Measurements from ENCODE around the gene EPB41.
A peak's percentile ranks its signal among the peaks of the same experiment; 100 is the strongest.

Gene EPB41

DNA sequence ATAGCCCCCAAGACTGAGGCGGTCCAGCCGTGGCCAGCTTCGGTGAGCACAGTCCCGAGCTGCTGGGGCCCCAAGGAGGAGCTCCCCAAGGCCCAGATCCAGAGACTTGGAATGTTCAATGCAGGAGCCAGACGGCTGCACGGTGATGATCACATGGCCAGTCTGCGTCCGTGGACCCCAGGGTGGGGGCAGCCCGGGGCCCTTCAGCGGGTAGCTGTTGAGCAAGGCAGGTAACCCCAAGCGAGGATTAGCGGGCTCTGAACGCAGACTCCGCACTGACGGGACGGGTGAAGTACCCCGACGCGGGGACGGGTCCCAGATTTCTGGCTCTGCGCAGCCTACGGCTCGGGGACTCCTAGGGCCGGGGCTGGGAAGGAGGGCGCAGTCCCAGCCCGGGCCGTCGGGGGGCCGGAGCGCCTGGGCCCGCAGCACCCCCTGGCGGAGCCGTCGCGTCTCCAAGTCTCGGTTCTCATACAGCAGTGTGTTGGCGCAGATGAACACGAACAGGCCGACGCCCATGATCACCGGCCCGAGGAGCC lies 206.6 kb downstream of the EPB41 start:
- Histone ChIP-seq H3K36me3 (ENCODE audit: control insufficient read depth in 2 of 2, insufficient read depth in 1 of 2, low read length in 2 of 2) (peaks cover 2 to 24% of the 10 kb centered on the region in 2 experiments; a peak in 2 of 3 replicates), H3K27ac (ENCODE audit: extremely low read depth, low read depth, low read length) (no peak overlapping the region), H3K4me1 (ENCODE audit: control insufficient read depth, insufficient read depth, low read length) (no peaks in the 10 kb centered on the region), H3K4me3 (ENCODE audit: low read depth, low read length) (no peak overlapping the region), H3K9me3 (ENCODE audit: control insufficient read depth, insufficient read depth, low read depth, low read length) (no peaks in the 10 kb centered on the region)
- ChIA-PET CTCF (interaction anchor here (0.6 to 1.1 kb wide), 2 partner anchors 9 kb away, joined by 3 read pairs; no protein-coding TSS in a partner anchor), POLR2A (interaction anchor here (1.6 to 2.1 kb wide), 2 partner anchors 8 to 61 kb away, joined by 4 to 12 read pairs; partner anchors contain the start of gene SRSF4)
- TF ChIP-seq OSR2 (tag by site-specific recombination; IDR thresholded peaks at IDR 0.05) (no peak), SCRT2 (tag by site-specific recombination; IDR thresholded peaks at IDR 0.05) (no peak), ZFP37 (tag by site-specific recombination; IDR thresholded peaks at IDR 0.05) (no peak), ZNF404 (tag by site-specific recombination; IDR thresholded peaks at IDR 0.05) (no peak), ZSCAN30 (tag by site-specific recombination; IDR thresholded peaks at IDR 0.05) (no peak), ZNF16 (tag by site-specific recombination; IDR thresholded peaks at IDR 0.05; ENCODE audit: low read depth) (no peak), ZNF560 (tag by site-specific recombination; IDR thresholded peaks at IDR 0.05; ENCODE audit: borderline replicate concordance) (no peak), ZNF791 (tag by site-specific recombination; IDR thresholded peaks at IDR 0.05) (no peak), ZNF658 (tag by site-specific recombination; IDR thresholded peaks at IDR 0.05) (no peak), ZNF555 (tag by site-specific recombination; conservative IDR thresholded peaks at IDR 0.05) (no peak), SP3 (tag by site-specific recombination; IDR thresholded peaks at IDR 0.05) (no peak)
- TF ChIP-seq, protein P1, sequence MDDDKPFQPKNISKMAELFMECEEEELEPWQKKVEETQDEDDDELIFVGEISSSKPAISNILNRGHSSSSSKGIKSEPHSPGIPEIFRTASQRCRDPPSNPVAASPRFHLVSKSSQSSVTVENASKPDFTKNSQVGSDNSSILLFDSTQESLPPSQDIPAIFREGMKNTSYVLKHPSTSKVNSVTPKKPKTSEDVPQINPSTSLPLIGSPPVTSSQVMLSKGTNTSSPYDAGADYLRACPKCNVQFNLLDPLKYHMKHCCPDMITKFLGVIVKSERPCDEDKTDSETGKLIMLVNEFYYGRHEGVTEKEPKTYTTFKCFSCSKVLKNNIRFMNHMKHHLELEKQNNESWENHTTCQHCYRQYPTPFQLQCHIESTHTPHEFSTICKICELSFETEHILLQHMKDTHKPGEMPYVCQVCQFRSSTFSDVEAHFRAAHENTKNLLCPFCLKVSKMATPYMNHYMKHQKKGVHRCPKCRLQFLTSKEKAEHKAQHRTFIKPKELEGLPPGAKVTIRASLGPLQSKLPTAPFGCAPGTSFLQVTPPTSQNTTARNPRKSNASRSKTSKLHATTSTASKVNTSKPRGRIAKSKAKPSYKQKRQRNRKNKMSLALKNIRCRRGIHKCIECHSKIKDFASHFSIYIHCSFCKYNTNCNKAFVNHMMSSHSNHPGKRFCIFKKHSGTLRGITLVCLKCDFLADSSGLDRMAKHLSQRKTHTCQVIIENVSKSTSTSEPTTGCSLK (tag by site-specific recombination; IDR thresholded peaks at IDR 0.05): no peak
- TF ChIP-seq, protein P2, sequence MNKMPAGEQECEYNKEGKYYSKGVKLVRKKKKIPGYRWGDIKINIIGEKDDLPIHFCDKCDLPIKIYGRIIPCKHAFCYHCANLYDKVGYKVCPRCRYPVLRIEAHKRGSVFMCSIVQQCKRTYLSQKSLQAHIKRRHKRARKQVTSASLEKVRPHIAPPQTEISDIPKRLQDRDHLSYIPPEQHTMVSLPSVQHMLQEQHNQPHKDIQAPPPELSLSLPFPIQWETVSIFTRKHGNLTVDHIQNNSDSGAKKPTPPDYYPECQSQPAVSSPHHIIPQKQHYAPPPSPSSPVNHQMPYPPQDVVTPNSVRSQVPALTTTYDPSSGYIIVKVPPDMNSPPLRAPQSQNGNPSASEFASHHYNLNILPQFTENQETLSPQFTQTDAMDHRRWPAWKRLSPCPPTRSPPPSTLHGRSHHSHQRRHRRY (tag by site-specific recombination; IDR thresholded peaks at IDR 0.05): no peak
- TF ChIP-seq, protein P3, sequence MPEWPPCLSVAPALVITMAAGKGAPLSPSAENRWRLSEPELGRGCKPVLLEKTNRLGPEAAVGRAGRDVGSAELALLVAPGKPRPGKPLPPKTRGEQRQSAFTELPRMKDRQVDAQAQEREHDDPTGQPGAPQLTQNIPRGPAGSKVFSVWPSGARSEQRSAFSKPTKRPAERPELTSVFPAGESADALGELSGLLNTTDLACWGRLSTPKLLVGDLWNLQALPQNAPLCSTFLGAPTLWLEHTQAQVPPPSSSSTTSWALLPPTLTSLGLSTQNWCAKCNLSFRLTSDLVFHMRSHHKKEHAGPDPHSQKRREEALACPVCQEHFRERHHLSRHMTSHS (tag by site-specific recombination; IDR thresholded peaks at IDR 0.05): no peak

DNA sequence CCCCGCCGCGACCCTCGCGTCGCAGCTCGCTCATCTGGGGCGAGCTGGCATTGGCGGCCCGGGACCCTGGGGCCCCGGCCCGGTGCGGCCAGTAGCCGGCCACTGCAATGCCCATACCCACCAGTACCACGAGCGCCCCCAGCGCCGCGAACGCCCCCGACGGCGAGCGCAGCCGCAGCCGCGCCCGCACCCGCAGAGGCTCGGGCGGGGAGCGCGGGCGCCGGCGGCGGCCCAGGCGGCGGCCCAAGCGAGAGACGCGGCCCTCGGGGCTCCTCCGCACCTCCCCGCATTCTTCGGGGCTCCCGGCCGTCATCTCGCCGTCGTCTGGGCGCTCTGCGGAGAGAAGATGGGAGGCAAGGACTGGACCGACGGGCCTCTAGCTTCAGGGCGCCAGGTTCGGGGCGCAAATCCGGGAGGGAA lies 207.2 kb downstream of the EPB41 start:
- 0 out of 2 replicates have a peak overlapping the region, but pooled peaks have one; percentile 51 for H3K27ac ChIP-seq (ENCODE audit: extremely low read depth, low read depth, low read length)
- ChIA-PET CTCF (interaction anchor here (0.6 to 1.4 kb wide), 4 partner anchors 10 to 418 kb away, joined by 3 to 6 read pairs (median 3); partner anchors contain the start of gene SRSF4), POLR2A (interaction anchor here (1.6 to 2.1 kb wide), 2 partner anchors 9 to 60 kb away, joined by 4 to 12 read pairs; partner anchors contain the start of gene SRSF4)
- H3K4me1 ChIP-seq (ENCODE audit: control insufficient read depth, insufficient read depth, low read length): no peaks in the 10 kb centered on the region
- H3K36me3 ChIP-seq (ENCODE audit: control insufficient read depth in 2 of 2, insufficient read depth in 1 of 2, low read length in 2 of 2): peaks cover 0 to 21% of the 10 kb centered on the region in 2 experiments; a peak in 2 of 3 replicates
- peak overlapping the region; percentile 61 for H3K4me3 ChIP-seq (ENCODE audit: low read depth, low read length)
- no peak for TF ChIP-seq ZSCAN23 (tag by site-specific recombination; IDR thresholded peaks at IDR 0.05)
- H3K9me3 ChIP-seq (ENCODE audit: control insufficient read depth, insufficient read depth, low read depth, low read length): no peaks in the 10 kb centered on the region

DNA sequence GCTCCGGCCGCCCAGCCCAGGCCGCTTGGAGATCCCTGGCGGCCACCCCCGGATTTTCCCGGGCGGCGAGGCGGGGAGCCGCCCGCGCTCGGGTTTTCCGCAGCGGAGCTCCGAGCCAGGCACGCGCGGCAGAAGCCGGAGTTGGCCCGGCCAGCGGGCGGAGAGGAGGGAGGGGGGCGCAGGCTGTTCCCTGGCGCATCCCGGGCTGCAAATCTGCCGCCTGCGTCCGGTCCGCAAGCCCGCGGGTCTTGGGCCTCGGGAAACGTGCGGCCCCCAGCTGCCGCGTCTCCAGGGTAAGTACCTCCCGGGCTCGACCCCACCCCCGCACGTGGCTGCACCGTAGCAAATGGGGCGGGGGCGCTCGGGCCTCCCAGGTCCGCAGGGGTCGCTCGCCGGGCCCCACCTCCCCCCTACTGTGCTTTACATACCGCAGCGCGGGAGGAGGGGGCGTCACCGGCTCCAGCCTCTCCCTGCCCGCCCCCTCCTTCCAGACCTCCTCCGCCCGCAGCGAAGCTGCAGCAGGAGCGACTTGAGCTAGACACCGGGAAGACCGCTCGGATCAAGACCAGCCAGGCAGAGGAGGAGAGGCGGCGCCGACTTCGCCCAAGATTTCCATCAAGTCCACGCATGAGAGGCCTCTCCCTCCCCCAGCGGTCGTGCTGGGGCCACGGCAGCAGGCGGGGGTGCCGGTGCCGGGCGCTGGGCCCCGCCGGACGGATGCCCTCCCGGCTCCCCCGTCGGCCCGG lies 207.7 kb downstream of the EPB41 start:
- Histone ChIP-seq H3K4me1 (ENCODE audit: control insufficient read depth, insufficient read depth, low read length) (no peaks in the 10 kb centered on the region), H3K36me3 (ENCODE audit: control insufficient read depth in 2 of 2, insufficient read depth in 1 of 2, low read length in 2 of 2) (peaks cover 0 to 16% of the 10 kb centered on the region in 2 experiments; a peak in 2 of 3 replicates), H3K27ac (ENCODE audit: extremely low read depth, low read depth, low read length) (peak overlapping the region; percentile 51), H3K4me3 (ENCODE audit: low read depth, low read length) (peak overlapping the region; percentile 61), H3K9me3 (ENCODE audit: control insufficient read depth, insufficient read depth, low read depth, low read length) (no peaks in the 10 kb centered on the region)
- ChIA-PET CTCF (interaction anchor here (0.6 to 1.4 kb wide), 6 partner anchors 10 to 418 kb away, joined by 3 to 6 read pairs (median 3); partner anchors contain the start of gene SRSF4), POLR2A (interaction anchor here (0.6 to 2.1 kb wide), 6 partner anchors 9 to 93 kb away, joined by 3 to 12 read pairs (median 4); partner anchors contain the start of gene SRSF4)
- peak; percentile 55 for TF ChIP-seq ZFHX2 (tag by site-specific recombination; conservative IDR thresholded peaks at IDR 0.05)
- TF ChIP-seq, protein P4, sequence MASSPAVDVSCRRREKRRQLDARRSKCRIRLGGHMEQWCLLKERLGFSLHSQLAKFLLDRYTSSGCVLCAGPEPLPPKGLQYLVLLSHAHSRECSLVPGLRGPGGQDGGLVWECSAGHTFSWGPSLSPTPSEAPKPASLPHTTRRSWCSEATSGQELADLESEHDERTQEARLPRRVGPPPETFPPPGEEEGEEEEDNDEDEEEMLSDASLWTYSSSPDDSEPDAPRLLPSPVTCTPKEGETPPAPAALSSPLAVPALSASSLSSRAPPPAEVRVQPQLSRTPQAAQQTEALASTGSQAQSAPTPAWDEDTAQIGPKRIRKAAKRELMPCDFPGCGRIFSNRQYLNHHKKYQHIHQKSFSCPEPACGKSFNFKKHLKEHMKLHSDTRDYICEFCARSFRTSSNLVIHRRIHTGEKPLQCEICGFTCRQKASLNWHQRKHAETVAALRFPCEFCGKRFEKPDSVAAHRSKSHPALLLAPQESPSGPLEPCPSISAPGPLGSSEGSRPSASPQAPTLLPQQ (tag by site-specific recombination; IDR thresholded peaks at IDR 0.05): peak; percentile 58; the same call in 1 of the 2 replicates
- peak; percentile 45; the same call in 1 of the 2 replicates for TF ChIP-seq GLIS2 (tag by site-specific recombination; IDR thresholded peaks at IDR 0.05)
- no peak for TF ChIP-seq ZNF350 (tag by site-specific recombination; IDR thresholded peaks at IDR 0.05)
- TF ChIP-seq ZNF146 (tag by site-specific recombination; IDR thresholded peaks at IDR 0.05): no peak
- TF ChIP-seq, protein P5, sequence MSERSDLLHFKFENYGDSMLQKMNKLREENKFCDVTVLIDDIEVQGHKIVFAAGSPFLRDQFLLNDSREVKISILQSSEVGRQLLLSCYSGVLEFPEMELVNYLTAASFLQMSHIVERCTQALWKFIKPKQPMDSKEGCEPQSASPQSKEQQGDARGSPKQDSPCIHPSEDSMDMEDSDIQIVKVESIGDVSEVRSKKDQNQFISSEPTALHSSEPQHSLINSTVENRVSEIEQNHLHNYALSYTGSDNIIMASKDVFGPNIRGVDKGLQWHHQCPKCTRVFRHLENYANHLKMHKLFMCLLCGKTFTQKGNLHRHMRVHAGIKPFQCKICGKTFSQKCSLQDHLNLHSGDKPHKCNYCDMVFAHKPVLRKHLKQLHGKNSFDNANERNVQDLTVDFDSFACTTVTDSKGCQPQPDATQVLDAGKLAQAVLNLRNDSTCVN (tag by site-specific recombination; optimal IDR thresholded peaks at IDR 0.05): peak; percentile 39
